ENCODE results near the gene SSR4.

Gene SSR4

DNA sequence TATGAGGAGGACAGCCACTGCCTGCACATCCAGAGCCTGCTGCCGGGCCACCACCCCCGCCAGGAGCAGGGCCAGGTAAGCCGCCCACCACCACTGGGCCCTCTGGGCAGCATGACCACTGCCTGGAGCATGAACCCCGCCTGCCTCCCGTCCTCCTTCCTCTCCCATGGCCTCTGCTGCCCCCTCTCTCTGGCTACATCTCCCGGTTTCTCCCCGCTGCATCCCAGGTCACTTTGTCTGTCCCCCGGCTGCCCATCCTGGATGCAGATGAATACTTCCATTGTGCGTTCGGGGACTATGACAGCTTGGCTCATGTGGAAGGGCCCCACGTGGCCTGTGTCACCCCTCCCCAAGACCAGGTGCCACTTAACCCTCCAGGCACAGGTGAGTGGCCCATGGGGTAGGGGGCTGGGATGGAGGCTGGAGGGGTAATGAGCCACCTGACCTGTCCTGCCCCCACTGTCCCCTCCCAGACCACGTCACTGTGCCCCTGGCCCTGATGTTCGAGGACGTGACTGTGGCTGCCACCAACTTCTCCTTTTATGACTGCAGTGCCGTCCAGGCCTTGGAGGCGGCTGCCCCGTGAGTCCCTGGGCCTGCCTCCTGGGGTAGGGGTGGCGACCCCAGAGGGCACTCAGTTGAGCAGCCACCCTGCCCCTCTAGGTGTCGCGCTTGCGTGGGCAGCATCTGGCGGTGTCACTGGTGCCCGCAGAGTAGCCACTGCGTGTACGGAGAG lies 24.4 kb upstream of the SSR4 start:
- DNase-seq = no peak

- no peak for DNase-seq
Observed at GRCh38 chrX:153770601-153771414, 23.7 kb upstream of the SSR4 start.

DNA sequence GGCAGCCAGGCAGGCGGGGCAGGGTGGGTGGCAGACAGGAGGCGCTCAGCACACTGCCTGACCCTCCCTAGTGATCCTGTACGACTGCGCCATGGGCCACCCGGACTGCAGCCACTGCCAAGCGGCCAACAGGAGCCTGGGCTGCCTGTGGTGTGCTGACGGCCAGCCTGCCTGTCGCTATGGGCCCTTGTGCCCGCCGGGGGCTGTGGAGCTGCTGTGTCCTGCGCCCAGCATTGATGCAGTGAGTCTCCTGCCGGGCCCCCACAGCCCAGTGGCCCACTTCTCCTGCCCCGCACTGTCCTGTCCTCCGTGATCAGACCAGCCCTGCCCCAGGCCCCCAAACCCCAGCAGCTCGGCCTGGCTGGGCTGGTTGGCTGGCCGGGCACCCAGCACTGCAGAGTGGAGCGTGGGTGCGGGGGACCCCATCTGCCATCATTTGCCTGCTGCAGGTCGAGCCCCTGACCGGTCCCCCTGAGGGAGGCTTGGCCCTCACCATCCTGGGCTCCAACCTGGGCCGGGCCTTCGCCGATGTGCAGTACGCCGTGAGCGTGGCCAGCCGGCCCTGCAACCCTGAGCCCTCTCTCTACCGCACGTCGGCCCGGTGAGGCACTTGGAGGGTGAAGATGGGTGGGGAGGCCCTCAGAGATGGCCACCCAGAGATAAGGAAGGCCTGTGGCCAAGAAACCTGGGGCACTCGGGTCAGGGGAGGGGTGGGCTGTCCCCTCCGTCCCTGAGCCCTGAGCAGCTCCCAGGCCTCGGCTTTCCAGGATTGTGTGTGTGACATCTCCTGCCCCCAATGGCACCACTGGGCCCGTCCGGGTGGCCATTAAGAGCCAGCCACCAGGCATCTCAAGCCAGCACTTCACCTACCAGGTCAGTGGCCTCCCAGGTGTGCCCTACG lies 22.8 kb upstream of the SSR4 start:
- no peak for DNase-seq

DNA sequence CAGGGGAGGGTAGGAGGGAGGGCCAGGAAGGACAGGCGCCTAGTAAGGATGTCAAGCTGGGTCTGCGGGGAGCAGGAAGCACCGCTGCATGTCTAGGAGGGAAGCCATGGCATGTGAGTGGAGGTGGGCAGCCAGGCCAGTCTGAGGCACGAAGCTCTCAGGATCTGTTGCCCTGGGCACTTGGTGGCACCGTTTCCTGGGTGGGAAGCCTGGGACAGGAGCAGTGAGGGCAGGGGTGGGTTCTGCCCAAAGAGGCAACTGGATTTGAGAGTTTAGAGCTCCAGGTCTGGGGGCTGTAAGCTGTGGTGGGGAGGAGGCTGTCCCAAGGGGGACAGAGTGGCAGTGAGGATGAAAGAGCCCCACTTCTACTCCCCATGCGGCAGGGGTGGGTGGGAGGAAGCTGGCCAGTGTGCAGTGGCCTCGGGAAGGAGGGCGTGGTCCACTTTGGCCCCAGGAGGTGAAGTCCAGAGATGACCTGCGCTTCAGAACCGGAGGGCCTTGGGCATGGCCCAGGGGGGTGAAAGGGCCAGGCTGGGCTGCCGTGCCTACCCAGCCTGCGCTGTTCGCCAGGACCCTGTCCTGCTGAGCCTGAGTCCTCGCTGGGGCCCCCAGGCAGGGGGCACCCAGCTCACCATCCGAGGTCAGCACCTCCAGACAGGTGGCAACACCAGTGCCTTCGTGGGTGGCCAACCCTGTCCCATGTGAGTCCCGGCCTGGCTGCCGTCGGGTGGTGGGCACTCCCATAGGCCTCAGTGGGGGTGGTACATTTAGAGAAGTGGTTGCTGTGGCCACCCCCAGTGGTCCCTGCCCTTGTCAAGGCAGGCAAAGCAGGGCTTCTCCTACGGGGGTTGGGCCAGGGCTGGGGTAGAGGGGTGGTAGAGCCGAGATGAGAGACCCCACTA lies 21.9 kb upstream of the SSR4 start:
- no peak for DNase-seq

DNA sequence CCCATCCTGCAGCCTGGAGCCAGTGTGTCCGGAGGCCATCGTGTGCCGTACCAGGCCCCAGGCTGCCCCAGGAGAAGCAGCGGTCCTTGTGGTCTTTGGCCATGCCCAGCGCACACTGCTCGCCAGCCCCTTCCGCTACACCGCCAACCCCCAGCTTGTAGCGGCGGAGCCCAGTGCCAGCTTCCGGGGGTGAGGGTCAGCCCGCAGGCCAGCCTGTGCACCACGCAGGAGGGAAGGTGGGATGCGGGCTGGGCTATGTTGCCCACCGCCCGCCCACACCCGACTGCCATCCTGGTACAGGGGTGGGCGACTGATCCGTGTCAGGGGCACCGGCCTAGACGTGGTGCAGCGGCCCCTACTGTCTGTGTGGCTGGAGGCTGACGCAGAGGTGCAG lies 21.3 kb upstream of the SSR4 start:
- no peak for DNase-seq

GRCh38 chrX:153773741-153774575 lies 20.5 kb upstream of the SSR4 start:
- DNase-seq = no peak

DNA sequence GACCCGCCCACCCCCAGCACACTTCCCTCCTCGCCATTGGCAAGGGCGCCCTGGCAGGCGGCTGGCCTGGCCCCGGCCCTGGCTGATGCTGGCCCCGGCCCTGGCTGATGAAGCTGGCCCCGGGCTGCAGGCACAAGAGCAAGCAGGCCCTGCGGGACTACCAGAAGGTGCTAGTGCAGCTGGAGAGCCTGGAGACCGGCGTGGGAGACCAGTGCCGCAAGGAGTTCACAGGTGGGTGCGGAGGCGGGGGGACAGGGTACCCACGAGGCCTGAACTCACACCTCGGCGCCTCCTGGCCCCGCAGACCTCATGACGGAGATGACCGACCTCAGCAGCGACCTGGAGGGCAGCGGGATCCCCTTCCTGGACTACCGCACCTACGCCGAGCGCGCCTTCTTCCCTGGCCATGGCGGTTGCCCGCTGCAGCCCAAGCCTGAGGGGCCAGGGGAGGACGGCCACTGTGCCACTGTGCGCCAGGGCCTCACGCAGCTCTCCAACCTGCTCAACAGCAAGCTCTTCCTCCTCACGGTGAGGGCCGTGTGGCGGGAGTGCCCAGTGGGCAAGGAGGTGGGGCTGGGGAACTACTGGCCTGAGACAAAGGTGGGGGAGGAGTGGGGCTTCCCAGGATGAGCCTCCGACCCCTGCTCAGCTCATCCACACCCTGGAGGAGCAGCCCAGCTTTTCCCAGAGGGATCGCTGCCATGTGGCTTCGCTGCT lies 19.7 kb upstream of the SSR4 start:
- DNase-seq = no peak

DNA sequence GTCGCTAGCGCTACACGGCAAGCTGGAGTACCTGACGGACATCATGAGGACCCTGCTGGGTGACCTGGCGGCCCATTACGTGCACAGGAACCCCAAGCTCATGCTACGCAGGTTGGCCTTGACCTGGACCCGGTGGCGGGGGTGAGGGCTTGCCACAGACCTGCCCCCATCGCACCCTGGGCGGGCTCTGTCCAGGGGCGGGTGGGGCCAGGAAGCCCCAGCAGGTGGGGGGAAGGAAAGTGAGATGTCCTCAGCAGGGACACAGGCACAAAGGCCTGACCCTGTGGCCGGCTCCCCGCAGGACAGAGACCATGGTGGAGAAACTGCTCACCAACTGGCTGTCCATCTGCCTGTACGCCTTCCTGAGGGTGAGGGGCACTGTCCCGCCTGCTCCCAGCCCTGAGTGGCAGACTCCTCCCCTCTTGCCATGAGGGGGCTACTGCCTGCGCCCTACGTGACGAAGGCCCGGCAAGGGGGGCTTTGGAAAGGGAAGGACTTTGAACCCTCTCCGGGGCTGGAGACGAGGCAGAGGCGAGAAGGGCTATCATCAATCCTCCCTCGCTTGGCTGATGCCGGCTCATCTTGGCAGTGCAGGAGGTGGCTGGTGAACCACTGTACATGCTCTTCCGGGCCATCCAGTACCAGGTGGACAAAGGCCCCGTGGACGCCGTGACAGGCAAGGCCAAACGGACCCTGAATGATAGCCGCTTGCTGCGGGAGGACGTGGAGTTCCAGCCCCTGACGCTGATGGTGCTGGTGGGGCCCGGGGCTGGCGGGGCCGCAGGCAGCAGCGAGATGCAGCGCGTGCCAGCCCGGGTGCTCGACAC lies 19.0 kb upstream of the SSR4 start:
- DNase-seq = no peak

DNA sequence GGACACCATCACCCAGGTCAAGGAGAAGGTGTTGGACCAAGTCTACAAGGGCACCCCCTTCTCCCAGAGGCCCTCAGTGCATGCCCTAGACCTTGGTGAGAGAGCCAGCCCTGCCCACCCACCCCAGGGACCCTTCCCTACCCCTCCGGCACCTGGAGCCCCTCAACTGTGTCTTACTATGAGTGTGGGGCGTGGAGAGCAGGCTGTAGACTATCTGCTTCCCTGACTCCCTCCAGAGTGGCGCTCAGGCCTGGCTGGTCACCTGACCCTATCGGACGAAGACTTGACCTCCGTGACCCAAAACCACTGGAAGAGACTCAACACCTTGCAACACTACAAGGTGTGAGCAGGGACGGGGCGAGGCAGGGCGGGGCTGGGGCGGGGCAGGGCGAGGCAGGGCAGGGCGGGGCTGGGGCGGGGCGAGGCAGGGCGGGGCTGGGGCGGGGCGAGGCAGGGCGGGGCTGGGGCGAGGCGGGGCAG lies 18.3 kb upstream of the SSR4 start:
- DNase-seq = no peak

- DNase-seq = no peak
Observed at GRCh38 chrX:153776611-153777045, 17.8 kb upstream of the SSR4 start.

DNA sequence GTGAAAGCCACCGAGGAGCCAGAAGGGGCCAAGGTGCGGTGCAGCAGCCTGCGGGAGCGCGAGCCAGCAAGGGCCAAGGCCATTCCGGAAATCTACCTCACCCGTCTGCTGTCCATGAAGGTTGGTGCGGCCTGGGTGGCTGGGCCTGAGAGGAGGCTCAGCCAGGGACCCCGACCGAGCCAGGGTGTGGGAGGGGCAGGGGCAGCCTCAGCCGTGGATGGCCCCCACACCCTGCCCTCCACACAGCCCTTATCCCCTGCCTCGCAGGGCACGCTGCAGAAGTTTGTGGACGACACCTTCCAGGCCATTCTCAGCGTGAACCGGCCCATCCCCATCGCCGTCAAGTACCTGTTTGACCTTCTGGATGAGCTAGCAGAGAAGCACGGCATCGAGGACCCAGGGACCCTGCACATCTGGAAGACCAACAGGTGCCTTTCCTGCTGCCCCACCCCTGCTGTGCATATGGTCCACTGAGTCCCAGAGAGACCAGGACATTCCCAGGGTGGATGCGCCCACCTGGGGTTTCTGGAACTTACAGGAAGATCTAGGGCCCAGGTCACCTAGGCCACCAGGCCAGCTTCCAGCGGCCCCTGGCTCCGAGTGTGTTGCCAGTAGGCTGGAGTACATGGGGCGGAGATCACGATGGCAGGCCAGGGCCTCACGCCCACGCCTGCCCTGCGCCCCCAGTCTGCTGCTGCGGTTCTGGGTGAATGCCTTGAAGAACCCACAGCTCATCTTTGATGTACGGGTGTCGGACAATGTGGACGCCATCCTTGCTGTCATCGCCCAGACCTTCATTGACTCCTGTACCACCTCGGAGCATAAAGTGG lies 17.0 kb upstream of the SSR4 start:
- DNase-seq = no peak

DNA sequence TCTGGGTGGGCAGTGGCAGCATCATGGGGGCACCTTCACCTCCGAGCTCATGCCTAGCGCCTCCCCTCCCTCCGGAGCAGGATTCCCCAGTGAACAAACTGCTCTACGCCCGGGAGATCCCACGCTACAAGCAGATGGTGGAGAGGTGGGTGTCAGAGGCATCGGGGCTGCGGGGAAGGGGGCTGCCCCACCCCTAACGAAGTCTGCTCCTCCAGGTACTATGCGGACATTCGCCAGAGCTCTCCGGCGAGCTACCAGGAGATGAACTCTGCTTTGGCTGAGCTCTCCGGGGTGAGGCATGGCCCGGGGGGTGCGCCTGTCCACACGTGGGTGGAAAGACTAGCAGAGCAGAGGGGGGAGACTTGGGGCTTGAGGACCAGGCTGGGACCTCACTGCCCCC lies 16.3 kb upstream of the SSR4 start:
- no peak for DNase-seq

DNA sequence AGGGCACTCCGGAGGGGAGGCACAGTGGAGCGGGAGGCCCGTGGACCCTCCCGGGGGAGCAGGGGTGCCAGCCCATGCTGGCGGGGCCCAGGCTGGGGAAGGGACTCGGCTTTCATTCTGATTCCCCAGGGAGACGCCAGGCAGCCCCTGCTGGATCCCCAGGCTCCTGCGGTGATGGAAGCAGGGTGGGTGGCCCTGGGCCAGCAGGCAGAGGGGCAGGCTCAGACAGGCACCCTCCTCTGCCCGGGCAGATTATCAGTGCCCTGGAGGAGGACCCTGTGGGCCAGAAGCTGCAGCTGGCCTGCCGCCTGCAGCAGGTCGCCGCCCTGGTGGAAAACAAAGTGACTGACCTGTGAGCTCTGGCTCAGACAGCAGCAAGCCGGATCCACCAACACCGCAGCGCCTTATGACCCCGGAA lies 15.8 kb upstream of the SSR4 start:
- no peak for DNase-seq

- no peak for DNase-seq
Observed at GRCh38 chrX:153779891-153780677, 14.4 kb upstream of the SSR4 start.

DNA sequence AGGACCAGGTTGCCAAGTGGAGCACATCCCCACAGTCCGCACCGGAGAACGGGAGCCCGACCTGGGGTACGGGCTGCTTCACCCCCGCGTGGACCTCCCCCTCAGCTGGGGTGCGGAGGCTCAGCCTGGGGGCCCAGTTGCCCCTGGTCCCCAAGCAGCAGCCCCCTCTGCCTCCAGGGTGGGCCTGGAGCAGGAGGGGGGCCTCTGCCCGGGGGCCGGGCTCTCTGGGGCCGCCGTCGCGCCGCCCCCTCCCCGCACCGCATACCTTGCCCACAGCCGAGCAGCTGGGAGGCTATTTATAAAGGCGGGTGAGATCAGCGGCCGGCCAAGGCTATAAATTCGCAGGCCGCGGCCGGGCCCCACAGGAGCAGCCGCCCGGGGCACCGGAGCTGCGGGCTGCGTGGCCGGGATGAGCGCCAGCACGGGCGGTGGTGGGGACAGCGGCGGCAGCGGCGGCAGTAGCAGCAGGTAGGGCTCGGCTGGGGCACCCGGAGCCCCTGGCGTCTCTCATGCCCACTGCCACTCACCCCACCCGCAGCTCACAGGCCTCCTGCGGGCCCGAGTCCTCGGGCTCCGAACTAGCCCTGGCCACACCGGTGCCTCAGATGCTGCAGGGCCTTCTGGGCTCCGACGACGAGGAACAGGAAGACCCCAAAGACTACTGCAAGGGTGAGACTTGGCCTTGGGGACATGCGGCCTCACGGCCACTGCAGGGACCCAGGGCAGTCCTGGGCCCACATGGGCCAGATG lies 13.6 kb upstream of the SSR4 start, which contains the start of gene SRPK3:
Gene SRPK3 (plus strand): TSS at position 364 of the 750 bp plus-strand sequence. CDS start 46 bp downstream, at position 410.
- DNase-seq = no peak

- no peak for DNase-seq
Observed at GRCh38 chrX:153781428-153782047, 12.9 kb upstream of the SSR4 start.

All from amniotic stem cell (primary cell).